Raji (cell line): Measurements from ENCODE around the gene LOXL1.

ENCODE experiments used
- POLR2A ChIP-seq: IDR thresholded peaks from 2 replicates; pipeline ENCODE4 v1.6.1; 2011; ENCODE audit warnings: low read depth, low read length, control low read depth; ENCODE audit not compliant: insufficient read depth

Gene LOXL1

DNA sequence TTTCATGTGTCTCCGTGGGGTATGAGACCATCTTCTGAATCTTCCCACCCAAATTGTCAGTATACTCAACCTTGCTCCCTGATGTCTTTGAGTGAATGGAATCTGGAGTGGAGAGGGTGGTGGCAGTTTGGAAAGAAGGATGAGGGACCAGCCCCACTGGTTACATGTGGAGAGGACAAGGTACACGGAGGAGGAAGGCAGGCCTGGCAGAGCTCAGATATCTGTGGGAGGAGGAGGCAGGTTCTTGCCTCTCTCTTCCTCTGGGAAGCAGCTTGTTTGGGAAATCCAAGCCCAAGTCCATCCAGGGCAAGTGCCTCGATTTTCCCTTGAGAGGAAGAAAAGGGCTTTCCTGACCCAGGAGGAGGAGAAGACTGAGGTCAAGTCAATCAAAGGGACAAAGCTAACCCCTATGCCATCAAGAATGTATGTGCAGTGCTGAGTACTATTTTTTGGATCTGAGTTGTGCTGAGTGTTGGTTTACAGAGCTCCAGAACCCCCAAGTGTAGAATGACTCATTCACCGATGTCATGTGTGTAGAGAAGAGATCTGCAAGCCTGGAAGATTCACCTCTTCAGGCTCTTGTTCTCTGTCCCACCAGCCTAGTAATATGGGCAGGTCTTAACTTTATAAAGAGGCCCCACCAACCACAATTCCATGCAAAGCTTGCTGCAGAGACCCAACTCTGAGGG, 19.8 kb upstream of the LOXL1 start:
- no peak for TF ChIP-seq POLR2A

DNA sequence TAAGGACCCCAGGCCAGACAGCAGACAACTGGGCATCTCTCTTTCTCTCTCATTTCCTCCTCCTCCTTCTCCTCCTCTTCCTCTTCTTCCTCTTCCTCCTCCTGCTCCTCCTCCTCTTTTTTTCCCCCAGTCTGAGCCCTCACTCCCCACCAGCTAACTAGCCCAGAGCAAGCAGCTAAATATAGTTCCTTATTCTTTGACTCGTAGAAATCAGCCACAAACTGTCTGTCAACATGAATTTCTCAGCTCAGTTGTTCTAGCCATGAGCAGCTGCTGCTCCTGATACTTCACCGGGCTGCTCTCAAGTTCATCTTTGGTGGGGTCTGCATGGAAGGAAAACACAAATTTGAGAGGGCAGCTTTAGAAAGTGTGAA, 19.2 kb upstream of the LOXL1 start:
- TF ChIP-seq POLR2A, result no peak

DNA sequence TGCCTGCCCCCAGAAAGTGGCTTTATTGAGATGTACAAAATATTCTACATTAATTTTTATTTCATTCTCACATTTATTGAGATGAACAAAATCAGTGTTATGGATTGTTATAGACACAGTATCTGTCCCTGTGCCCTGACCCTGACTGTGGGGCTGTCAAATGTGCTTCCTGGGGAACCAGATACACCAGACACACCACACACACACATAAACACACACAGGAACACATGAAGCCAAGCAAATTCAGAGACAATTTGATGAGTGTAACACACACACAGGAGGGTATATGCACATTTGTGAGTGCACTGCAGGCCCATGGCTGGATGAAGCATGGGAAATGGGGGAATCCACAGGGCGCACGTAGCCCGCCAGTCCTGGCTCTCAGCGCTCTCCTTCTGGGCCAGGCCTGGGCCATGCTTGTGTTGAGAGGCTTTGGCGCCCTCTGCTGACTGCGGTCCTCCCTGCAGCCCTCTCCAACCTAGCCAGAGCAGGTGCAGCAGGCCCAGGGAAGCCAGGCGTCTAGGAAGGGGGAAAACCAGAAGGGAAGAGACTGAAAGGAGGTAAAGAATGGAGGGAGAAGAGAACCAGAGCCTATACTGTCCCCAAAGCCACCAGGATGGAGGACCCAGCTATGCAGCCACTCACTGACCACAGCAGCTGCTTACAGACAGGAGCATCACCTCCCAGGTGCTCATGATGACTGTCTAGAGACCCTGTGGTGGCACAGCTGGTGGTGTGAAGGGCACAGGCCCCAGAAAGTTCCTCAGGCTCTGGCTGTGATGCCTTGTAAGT, 18.0 kb upstream of the LOXL1 start:
- TF ChIP-seq POLR2A, result no peak

DNA sequence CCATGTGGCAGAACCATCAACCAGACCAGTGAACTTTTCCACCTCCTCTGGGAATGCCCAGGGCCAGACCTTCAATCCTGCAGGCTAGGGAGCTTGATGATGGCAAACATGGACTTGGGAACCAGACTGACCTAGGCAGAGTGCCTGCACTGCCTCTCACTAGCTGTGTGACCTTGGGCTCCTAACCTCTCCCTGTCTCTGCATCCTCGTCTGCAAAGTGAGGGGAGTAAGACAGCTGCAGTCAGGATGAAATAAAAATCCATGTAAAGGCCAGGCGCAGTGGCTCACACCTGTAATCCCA, 17.5 kb upstream of the LOXL1 start:
- TF ChIP-seq POLR2A, result no peak

DNA sequence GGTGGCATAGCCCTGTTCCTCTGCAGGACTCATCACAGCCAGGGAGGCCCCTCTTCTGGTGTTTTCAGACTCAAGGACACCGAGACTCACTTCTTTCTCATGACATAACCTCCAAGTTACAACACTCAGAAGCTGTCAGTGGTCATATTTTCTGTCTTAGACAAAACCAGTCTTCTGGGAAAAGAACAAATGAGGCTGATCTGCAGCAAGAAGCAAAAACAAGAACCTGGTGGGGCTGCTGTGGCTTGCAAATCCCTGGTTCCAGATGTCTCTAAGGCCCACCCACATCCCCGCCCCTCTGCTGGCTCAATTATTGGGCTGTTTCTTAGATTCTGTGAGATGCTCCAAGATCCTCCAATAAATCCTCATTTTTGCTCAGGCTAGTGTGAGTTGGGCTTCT, 16.6 kb upstream of the LOXL1 start:
- TF ChIP-seq POLR2A, result no peak

DNA sequence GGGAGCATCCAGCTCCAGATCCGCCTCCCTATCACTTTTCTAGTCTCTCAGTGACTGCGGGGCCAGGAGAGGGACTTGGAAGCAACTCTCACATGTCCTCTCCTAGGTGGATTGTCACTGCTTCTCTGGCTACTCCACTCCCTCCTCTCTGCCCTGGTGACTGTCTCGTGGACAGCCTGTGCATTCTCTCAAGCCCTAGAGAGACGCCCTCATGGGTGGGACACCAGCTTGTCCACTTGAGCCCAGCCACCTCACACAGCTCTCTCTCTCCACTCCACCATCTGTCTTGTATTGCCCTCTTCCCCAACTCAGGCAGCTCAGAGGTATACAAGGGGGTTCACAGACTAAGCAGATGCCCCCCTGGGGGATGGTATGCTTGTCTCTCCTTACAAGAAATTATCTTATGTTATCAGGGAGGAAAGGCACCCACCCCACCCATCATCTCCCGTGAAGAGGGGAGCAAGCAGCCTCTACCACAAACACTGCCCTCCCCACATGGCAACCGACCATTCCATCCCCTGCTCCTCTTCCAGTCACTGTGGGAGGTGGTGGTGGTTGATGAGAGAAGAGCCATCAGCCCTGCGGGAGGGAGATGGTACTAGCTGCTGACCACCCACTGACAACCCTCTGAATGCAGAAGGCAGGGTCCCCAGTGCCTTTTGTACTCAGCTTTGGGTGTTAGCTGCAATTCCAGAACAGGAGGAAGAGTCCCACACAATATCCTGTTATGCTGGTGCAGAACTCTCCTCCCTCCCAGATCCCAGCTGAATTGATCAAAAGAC, 15.5 kb upstream of the LOXL1 start:
- no peak for TF ChIP-seq POLR2A

DNA sequence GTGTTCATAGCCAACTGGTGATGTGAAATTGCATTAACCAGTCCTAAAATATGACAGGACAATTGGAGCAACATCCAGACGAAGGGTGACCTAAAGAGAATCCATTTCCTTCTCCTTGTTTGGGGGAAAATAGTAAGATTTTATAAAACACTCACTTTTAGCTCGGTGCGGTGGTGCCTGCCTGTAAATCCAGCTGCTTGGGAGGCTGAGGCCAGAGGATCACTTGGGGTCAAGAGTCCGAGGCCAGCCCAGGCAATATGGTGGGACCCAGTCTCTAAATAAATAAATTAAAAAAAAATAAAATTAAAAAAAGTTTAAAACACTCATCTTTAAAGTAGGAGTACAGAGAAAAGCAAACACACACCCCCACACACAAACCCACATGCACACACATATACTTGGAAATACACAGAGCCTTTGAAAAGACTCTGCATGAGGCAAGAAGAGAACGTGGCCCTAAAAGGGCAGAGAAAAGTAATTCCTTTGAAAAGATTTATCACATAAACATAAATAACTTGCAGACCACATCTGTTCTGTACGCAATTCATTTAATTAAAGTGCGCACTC, 14.1 kb upstream of the LOXL1 start:
- no peak for TF ChIP-seq POLR2A

DNA sequence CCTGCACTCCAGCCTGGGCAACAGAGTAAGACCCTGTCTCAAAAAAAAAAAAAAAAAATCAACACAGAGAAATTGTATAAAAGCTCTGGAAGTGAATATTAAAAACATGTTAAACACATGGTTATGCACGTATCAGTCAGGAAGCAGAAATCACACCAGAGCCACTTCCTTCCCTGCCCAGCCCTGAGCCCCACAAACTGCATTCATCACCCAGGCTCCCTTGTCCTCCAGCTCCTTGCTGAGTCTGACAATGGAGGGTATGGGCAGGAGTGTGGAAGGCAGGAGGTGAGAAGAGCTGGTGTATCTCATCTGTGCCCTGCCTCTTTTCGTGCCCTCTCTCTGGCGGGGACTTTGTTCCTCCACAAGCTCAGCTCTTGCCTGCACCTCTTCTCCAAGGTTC, 12.1 kb upstream of the LOXL1 start:
- TF ChIP-seq POLR2A, result no peak

DNA sequence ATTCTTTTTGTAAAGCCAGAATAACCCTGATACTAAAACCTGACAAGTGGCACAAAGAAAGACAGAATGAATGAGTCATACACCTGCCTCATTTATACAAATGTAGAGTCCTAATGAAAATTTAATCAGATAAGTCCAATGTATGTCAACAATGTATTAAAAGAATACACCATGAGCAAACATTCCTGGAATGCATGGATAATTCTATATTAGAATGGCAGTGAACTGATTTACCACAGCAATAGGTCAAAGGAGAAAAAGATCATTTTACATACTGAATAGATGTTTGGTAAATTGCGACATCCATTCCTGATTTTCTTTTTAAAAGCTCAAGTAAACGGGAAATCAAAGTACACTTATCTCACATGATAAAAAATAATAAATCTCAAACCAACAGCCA, 11.2 kb upstream of the LOXL1 start:
- TF ChIP-seq POLR2A, result no peak

DNA sequence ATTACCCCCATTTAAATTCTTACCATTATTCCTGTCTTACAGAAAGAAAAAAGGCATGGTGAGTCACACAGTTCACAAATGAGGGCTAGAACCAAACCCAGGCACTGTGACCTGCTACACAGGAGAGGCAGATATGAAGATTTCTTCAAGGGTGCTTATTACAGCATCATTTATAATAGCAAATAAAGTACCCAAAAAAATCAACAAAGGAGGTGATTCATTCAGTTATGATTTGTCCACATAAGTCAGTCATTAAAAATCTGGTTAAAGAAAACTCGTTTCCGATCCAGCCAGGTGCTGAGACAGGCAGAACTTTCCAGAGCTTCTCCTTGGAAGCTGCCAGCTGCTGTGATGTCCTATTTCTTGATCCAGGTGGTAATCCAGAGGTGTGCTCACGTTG, 7.5 kb upstream of the LOXL1 start:
- no peak for TF ChIP-seq POLR2A

DNA sequence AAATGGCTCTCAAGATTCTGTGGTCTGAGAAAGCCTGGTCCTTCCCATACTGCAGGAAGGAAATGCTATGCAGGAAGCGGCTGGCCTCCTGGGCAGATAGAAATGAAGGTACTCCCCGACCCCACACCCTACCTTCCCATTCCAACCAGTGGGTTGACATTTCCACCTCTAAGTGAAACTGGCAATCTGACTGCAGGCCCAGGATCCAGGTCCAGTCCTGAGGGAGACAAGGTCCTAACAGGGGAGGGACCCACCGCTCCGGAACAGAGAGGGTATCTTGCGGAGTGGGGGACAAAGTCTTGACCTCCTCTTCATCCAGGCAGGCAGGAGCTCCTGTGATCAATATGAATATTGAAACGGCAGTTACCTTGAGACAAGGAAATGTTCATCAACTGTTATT, 6.6 kb upstream of the LOXL1 start:
- no peak for TF ChIP-seq POLR2A

DNA sequence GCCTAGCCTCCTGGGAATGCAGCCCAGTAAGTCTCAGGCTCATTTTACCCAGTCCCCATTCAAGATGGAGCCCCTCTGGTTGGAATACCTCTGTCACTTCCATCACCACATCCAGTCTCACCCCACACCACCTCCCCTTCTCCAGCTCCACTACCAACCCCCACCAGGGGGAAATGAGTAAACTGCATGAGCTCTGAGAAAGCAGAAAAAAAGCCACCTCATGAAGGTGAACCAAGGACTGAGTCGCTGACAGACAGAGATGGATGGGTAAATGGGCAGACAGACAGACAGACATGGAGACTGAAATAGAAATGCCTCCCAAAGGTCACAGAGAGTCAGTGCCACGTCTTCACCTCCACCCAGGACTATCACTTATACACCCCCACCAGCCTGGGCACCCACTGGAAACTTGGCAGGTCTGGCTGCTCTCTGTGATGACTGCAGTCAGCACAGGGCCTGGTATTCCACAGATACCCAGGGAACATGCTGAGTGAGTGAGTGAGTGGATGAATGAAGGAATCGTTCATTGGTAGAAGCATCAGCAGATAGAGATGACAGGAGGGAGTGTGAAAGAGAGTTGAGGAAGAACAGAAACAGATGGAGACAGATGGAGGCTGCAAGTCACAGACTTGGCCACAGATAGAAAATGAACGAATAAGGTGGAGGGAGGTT, 4.9 kb upstream of the LOXL1 start:
- TF ChIP-seq POLR2A, result no peak

DNA sequence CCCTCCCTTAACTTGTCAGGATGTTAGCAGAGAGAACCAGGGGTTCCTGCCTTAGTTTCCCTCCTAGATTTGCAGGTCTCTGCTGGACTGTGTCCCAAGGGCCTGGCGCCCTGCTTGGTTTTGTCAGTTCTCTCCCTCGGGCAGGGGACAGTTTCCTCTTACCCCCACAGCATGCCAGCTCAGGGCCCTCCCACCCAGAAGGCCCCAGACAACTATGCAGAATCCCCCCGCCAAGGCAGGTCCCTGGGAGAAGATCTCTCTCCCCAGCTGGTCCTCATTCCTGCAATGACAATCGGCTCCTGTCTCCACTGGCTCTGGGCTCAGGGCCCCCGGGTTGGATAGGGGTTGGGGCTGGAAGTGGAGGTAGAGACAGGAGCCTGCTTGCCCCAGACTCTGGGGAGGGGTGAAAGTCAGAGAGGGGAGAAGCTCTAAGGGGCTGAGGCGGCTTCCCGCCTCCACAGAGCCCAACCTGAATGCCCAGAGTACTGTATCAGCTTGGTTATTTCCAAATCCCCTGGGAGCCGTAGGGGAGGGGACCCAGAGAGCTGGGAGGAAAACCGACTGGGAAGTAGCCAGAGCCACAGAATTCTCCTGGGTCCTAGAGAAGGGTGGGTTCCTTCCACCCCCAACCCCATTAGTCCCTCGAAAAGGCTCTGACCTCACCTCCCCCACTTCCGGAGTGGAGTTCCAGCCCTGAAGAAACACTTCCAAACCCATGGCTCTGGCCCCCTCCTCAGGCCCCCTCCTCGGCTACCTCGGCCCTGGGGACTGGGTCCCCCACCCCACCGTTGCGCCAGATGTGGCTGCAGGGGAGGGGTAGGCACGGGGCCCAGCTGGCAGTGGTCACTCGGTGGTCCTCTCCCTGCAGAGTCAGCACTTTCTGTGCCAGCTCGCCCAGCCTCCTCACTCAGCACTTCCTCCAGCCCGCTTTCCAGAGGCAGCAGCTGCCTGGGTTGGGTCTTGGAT, 3.8 kb upstream of the LOXL1 start:
- no peak for TF ChIP-seq POLR2A

DNA sequence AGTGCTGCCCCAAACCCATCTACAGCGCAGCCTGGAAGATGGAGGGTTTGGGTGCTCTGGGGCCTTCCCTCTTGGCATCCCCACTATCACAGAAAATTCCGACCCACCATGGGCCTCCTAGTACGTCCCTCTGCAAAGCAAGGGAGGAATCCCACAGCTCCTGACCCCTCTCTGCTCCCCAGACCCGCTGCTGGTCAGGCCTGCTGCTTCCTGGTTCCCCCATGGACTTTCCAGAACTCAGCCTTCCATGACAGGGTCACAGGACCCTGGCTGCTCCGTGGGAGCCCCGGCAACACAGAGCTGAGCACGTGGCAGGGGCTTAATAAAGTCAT, 3.1 kb upstream of the LOXL1 start:
- no peak for TF ChIP-seq POLR2A
